ENCODE data around the gene CYP51A1. TPM values are rescaled to one million over a fixed set of nuclear protein-coding genes. Genes with fewer than 3 reads are reported as not detected.
"Not testable (repeated sequence)": the region's sequence is repeated elsewhere in the genome, so short reads cannot be mapped to it uniquely, and the experiment has no call there.

Gene CYP51A1
- total RNA-seq, 4 donors from 2014 or later: 46.7 to 58.8 (median 52.2) TPM

DNA sequence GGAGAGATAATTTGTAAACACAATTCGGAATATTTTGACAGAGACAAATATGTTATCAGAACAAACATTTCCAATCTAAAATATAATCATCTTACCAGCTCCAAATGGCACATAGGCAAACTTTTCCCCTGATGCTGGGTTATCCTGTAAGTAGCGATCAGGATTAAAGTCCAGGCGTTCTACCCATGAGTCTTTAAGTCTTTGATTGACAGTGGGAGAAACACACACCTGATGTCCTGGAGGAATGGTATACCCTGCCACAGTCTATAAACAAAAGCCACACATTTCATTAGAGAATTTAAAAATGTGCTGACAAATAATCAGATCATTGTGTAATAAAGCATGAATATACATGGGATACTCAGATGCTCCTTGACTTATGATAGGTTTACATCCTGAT lies 17.3 kb downstream of the CYP51A1 start:
- no peak for DNase-seq (ENCODE audit: low spot score in 2 of 2)
- H3K36me3 ChIP-seq: peaks cover 0 to 66% (median 0%) of the 10 kb centered on the region in 3 donors
- no peak overlapping the region for H3K27ac ChIP-seq
- peaks cover 0 to 6% (median 0%) of the 10 kb centered on the region in 4 donors for H3K4me1 ChIP-seq
- H3K27me3 ChIP-seq: no peaks in the 10 kb centered on the region
- 95 to 98% methylated on average over 3 of the region's 3 CpGs for WGBS, 2 donors
- peaks cover 0 to 5% (median 0%) of the 10 kb centered on the region in 4 donors for H3K9me3 ChIP-seq
- no peak for TF ChIP-seq POLR2A (IDR thresholded peaks at IDR 0.05)
- H3K4me3 ChIP-seq: no peak overlapping the region

DNA sequence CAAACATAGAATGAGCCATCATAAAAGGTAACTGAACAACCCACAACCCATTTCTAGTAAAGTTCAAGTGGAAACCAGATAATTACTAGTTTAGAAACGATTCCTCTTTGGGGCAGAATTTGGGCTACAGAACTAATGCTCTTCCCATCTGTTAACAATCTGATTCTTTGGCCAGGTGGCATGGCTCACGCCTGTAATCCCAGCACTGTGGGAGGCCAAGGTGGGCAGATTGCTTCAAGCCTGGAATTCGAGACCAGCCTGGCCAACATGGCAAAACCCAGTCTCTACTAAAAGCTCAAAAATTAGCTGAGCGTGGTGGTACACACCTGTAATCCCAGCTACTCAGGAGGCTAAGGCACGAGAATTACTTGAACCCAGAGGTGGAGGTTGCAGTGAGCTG lies 18.5 kb downstream of the CYP51A1 start:
- peaks cover 0 to 66% (median 0%) of the 10 kb centered on the region in 3 donors for H3K36me3 ChIP-seq
- H3K27me3 ChIP-seq: no peaks in the 10 kb centered on the region
- no peaks in the 10 kb centered on the region for H3K9me3 ChIP-seq
- no peak for DNase-seq (ENCODE audit: low spot score in 2 of 2)
- WGBS, 2 donors: 93 to 95% methylated on average over 5 of the region's 5 CpGs
- H3K4me3 ChIP-seq: no peak overlapping the region
- H3K27ac ChIP-seq: no peak overlapping the region
- no peak for TF ChIP-seq EP300 (IDR thresholded peaks at IDR 0.05)
- TF ChIP-seq POLR2A (IDR thresholded peaks at IDR 0.05): no peak
- TF ChIP-seq, protein P1, sequence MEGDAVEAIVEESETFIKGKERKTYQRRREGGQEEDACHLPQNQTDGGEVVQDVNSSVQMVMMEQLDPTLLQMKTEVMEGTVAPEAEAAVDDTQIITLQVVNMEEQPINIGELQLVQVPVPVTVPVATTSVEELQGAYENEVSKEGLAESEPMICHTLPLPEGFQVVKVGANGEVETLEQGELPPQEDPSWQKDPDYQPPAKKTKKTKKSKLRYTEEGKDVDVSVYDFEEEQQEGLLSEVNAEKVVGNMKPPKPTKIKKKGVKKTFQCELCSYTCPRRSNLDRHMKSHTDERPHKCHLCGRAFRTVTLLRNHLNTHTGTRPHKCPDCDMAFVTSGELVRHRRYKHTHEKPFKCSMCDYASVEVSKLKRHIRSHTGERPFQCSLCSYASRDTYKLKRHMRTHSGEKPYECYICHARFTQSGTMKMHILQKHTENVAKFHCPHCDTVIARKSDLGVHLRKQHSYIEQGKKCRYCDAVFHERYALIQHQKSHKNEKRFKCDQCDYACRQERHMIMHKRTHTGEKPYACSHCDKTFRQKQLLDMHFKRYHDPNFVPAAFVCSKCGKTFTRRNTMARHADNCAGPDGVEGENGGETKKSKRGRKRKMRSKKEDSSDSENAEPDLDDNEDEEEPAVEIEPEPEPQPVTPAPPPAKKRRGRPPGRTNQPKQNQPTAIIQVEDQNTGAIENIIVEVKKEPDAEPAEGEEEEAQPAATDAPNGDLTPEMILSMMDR (IDR thresholded peaks at IDR 0.05): no peak
- peaks cover 0 to 6% (median 0%) of the 10 kb centered on the region in 4 donors for H3K4me1 ChIP-seq

DNA sequence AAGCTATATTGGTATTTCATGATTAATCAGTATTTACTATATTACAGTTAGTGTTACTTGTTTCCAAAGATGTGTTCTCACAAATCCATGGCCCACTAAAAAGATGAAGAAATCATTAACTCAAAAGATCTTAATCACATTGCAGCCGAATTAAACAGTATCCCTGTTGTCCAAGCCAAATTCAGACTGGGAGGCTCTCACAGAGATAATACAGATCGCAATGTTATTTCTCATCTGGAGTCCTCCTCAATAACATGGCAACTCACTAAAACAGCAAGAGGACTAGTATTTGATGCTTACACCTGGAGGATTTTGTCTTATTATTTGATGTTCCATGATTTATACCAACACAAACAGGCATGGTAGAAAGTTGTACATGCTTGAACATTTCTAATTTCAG lies 23.4 kb downstream of the CYP51A1 start:
- no peak for DNase-seq (ENCODE audit: low spot score in 2 of 2)
- H3K9me3 ChIP-seq: no peaks in the 10 kb centered on the region
- no peaks in the 10 kb centered on the region for H3K4me1 ChIP-seq
- no peak overlapping the region for H3K27ac ChIP-seq
- no peaks in the 10 kb centered on the region for H3K27me3 ChIP-seq
- H3K4me3 ChIP-seq: no peak overlapping the region
- 89 to 97% methylated on average over 2 of the region's 2 CpGs for WGBS, 2 donors
- no peak for TF ChIP-seq EP300 (IDR thresholded peaks at IDR 0.05)
- TF ChIP-seq, protein P1 (IDR thresholded peaks at IDR 0.05): no peak
- no peak for TF ChIP-seq POLR2A (IDR thresholded peaks at IDR 0.05)
- peaks cover 0 to 79% (median 0%) of the 10 kb centered on the region in 3 donors for H3K36me3 ChIP-seq

DNA sequence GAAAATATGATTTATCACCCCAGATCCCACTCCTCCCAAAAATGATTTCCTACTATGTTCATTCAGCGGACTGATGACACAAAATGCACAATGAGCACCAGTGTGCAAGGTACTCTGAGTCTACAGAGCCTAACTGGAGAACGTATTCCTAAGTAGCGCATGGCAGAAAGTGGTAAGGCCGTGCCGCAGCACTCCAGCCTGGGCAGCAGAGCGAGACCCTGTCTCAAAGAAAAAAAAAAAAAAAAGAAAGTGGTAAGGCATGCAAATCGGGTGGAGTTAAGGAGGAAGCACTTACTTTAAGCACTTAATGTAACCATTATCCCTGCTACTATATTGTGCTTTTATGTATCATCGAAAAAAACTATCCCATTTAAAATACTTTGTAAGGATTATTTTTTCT lies 25.5 kb downstream of the CYP51A1 start:
- 94% methylated on average over 8 of the region's 8 CpGs for WGBS, 2 donors
- no peak overlapping the region for H3K27ac ChIP-seq
- H3K27me3 ChIP-seq: no peaks in the 10 kb centered on the region
- H3K4me3 ChIP-seq: no peak overlapping the region
- H3K9me3 ChIP-seq: no peaks in the 10 kb centered on the region
- no peaks in the 10 kb centered on the region for H3K4me1 ChIP-seq
- DNase-seq (ENCODE audit: low spot score in 2 of 2): no peak
- no peak for TF ChIP-seq EP300 (IDR thresholded peaks at IDR 0.05)
- no peak for TF ChIP-seq POLR2A (IDR thresholded peaks at IDR 0.05)
- TF ChIP-seq, protein P1 (IDR thresholded peaks at IDR 0.05): no peak
- H3K36me3 ChIP-seq: peaks cover 0 to 82% (median 0%) of the 10 kb centered on the region in 3 donors

DNA sequence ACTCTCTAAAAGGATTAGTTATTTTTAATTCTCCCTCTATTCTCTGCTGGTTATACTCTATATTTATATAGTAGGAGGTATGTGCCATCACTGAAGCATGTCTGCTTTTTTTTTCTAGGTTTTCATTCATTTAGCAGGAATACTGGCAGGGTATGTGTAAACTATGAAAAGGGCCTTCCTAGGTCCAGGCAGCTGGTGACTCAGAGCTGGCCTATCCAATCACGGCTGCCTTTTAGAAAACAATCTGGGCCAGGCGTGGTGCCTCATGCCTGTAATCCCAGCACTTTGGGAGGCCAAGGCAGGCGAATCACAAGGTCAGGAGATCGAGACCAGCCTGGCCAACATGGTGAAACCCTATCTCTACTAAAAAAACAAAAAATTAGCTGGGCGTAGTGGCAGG lies 31.4 kb downstream of the CYP51A1 start:
- not testable (repeated sequence) for H3K27ac ChIP-seq; H3K9me3 ChIP-seq; H3K27me3 ChIP-seq; H3K4me1 ChIP-seq; DNase-seq (ENCODE audit: low spot score in 2 of 2); H3K4me3 ChIP-seq
- H3K36me3 ChIP-seq: peaks cover 0 to 98% (median 21%) of the 10 kb centered on the region in 3 donors
- 92 to 97% methylated on average over 5 of the region's 5 CpGs for WGBS, 2 donors

DNA sequence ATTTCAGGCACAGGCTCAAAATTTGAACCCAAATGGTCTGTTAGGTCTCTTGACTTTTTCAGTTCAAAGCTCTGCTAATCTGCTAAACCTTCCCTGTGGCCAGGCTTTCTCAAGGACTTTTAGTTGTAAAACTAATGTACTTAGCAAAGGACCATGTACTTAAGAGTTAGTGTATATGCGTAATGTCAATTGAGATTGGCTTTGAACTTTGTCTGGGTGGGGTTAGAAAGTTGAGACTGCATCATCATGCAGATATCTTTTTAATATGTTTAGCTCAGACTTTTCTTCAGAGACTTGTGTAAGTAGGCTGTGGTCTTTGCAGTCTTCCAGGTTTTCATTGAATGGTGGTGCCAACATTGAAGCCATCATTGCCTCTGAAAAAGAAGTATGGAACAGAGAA lies 33.7 kb downstream of the CYP51A1 start:
- H3K27ac ChIP-seq: no peak overlapping the region
- TF ChIP-seq, protein P1 (IDR thresholded peaks at IDR 0.05): no peak
- no peak for TF ChIP-seq POLR2A (IDR thresholded peaks at IDR 0.05)
- TF ChIP-seq EP300 (IDR thresholded peaks at IDR 0.05): no peak
- no peak for DNase-seq (ENCODE audit: low spot score in 2 of 2)
- 100% methylated on average over 1 of the region's 1 CpG for WGBS, 2 donors
- H3K36me3 ChIP-seq: peaks cover 0 to 97% (median 21%) of the 10 kb centered on the region in 3 donors
- H3K4me3 ChIP-seq: no peak overlapping the region
- no peaks in the 10 kb centered on the region for H3K4me1 ChIP-seq
- no peaks in the 10 kb centered on the region for H3K9me3 ChIP-seq
- no peaks in the 10 kb centered on the region for H3K27me3 ChIP-seq

All from tibial nerve (tissue), 4 donors.